Coronary artery (tissue), 2 donors: ENCODE data around the gene NOX3.
"Not testable (repeated sequence)": the region's sequence is repeated elsewhere in the genome, so short reads cannot be mapped to it uniquely, and the experiment has no call there.

Experiments
- DNase-seq: peaks from one replicate; pipeline ENCODE4 v3.0.0-alpha.2; 2017; ENCODE audit warnings: low spot score
- H3K27ac ChIP-seq, 2 donors: fragments of 200-600 bp; sonication (generic); one replicate each; pipeline ENCODE4 v1.5.1; 2016 to 2019
- H3K4me3 ChIP-seq: fragments of 200-600 bp; sonication (generic); 2 replicates; pipeline ENCODE4 v1.5.1; 2016; ENCODE audit warnings: mild to moderate bottlenecking, moderate library complexity
- TF ChIP-seq, protein P1 (sequence below): fragments of 200-600 bp; sonication (generic); IDR thresholded peaks from one replicate; pipeline ENCODE4 v1.5.1; 2019; ENCODE audit warnings: antibody characterized with exemption

NOX3 gene

GRCh38 chr6:155486721-155487294 is 31.2 kb upstream of the NOX3 start:
- Histone ChIP-seq H3K27ac (no peak overlapping the region), H3K4me3 (no peak overlapping the region)
- DNase-seq = no peak
- TF ChIP-seq, protein P1, sequence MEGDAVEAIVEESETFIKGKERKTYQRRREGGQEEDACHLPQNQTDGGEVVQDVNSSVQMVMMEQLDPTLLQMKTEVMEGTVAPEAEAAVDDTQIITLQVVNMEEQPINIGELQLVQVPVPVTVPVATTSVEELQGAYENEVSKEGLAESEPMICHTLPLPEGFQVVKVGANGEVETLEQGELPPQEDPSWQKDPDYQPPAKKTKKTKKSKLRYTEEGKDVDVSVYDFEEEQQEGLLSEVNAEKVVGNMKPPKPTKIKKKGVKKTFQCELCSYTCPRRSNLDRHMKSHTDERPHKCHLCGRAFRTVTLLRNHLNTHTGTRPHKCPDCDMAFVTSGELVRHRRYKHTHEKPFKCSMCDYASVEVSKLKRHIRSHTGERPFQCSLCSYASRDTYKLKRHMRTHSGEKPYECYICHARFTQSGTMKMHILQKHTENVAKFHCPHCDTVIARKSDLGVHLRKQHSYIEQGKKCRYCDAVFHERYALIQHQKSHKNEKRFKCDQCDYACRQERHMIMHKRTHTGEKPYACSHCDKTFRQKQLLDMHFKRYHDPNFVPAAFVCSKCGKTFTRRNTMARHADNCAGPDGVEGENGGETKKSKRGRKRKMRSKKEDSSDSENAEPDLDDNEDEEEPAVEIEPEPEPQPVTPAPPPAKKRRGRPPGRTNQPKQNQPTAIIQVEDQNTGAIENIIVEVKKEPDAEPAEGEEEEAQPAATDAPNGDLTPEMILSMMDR = no peak

DNA sequence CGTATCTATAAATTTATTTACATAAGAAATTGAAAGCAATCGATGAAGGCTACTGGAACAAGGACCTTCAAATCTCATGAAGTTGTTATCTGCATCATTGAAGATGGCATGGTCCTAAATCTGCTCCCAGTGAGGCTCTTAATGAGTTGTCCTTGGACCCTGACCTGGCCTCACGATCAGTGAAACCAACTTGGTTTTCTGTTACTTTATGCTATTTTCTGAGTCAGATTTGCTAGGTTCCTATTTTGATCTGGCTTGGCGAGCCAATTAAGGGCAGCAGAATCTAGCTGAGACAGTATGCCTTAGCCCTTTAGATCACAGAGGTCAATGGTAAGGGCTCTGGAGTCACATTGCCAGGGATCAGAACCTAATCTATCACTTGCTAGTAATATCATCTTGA is 30.1 kb upstream of the NOX3 start:
- no peak for DNase-seq
- no peak overlapping the region for H3K4me3 ChIP-seq
- H3K27ac ChIP-seq = no peak overlapping the region
- TF ChIP-seq, protein P1 = no peak

DNA sequence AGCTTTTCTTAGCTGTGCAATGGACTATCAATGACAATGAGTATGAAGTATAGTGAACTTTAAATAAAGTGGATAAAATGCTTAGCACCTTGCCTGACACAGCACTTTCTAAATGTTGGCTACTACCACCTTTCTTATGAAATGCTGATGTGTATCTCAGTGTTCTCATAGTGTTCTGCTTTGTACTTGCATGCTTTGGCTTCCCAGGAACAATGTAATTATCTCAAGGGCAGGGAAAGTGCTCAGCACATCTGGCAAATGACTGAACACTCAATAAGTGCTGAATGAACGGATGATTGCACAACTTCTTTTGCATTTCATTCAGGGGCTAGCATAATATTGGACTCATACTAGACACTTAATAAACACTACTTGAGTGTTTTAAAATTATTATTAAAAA is 28.2 kb upstream of the NOX3 start:
- TF ChIP-seq, protein P1 = no peak
- Histone ChIP-seq H3K4me3 (no peak overlapping the region), H3K27ac (no peak overlapping the region)
- no peak for DNase-seq

DNA sequence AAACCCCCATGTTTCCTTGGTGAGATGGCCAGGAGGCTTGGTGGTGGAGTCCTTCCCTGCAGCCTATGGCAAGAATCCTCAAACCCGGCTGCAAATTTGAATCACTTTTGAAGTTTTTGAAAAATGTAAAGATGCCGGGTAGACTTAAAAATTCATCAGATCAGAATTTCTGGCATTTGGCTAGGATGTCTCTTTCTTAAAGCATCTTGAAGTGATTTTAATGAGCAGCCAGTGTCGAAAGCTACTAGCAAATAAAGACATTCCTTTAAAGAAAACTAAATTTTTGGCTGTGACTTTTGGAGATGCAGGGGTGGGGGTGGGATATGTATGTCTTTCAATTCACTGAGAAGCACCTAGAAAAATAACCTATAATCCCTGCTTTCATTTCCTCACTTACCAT is 25.6 kb upstream of the NOX3 start:
- no peak overlapping the region for H3K27ac ChIP-seq
- H3K4me3 ChIP-seq = no peak overlapping the region
- TF ChIP-seq, protein P1 = no peak
- DNase-seq = no peak

DNA sequence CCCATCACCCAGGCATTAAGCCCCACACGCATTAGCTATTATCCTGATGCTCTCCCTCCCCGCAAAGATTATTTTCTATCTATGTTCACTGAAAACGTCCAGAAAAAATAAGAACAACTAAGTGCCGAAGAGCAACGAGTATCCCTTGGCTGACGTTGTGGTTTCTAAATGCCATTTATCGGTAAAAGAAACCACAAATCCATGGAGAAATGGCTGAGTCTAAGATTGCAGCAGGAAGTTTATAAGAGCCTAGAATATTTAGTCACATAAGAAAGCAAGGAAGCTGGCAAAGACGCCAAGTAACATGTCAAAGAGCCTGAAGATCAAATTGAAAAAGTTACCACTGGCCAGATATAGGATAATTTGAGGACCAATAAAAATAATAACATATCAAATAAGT is 18.1 kb upstream of the NOX3 start:
- TF ChIP-seq, protein P1 = no peak

GRCh38 chr6:155472886-155473285 is 17.2 kb upstream of the NOX3 start:
- Histone ChIP-seq H3K27ac (no peak overlapping the region), H3K4me3 (no peak overlapping the region)
- TF ChIP-seq, protein P1 = no peak
- no peak for DNase-seq

More for the DNA sequence above, 18.1 kb upstream of the NOX3 start:
- H3K4me3 ChIP-seq = no peak overlapping the region
- no peak for DNase-seq
- H3K27ac ChIP-seq = no peak overlapping the region

- DNase-seq, H3K27ac ChIP-seq, H3K4me3 ChIP-seq: not testable (repeated sequence)
Measured at GRCh38 chr6:155470979-155471616, 15.5 kb upstream of the NOX3 start.

GRCh38 chr6:155468543-155468942 is 12.9 kb upstream of the NOX3 start:
- not testable (repeated sequence) for H3K27ac ChIP-seq, H3K4me3 ChIP-seq, DNase-seq
